Liver (tissue), 3 donors: ENCODE results near the gene CRYBG1.

Experiments used
- ATF3 ChIP-seq: IDR thresholded peaks from 2 replicates; pipeline ENCODE4 v1.6.1; 2016; ENCODE audit warnings: antibody characterized with exemption
- CTCF ChIP-seq: fragments of 150-350 bp; IDR thresholded peaks from 2 replicates; pipeline ENCODE4 v1.5.1; 2017; ENCODE audit warnings: improper control_type of control experiment, low read depth, low read length; ENCODE audit not compliant: missing input control
- REST ChIP-seq: IDR thresholded peaks from 2 replicates; pipeline ENCODE4 v1.6.1; 2016; ENCODE audit warnings: antibody characterized with exemption, mild to moderate bottlenecking
- RXRA ChIP-seq, 2 donors: IDR thresholded peaks; 2 replicates each; pipeline ENCODE4 v1.6.1; 2017 to 2018; ENCODE audit warnings: antibody characterized with exemption in 2 of 2, mild to moderate bottlenecking in 1 of 2
- TAF1 ChIP-seq: conservative IDR thresholded peaks from 2 replicates; pipeline ENCODE4 v1.6.1; 2016; ENCODE audit warnings: antibody characterized with exemption, mild to moderate bottlenecking
- TF ChIP-seq, protein P1 (sequence below): IDR thresholded peaks from 2 replicates; pipeline ENCODE4 v1.6.1; 2016; ENCODE audit warnings: antibody characterized with exemption
- donor health status: healthy.
- donor health status: healthy.

GRCh38 chr6:106617302-106617701, 256.8 kb downstream of the CRYBG1 start:
- TF ChIP-seq, protein P1, sequence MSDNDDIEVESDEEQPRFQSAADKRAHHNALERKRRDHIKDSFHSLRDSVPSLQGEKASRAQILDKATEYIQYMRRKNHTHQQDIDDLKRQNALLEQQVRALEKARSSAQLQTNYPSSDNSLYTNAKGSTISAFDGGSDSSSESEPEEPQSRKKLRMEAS, result no peak
- TF ChIP-seq TAF1 (no peak), REST (no peak), CTCF (no peak), ATF3 (no peak), RXRA (IDR thresholded peaks at IDR 0.05) (no peak)
